ENCODE data around the gene OLR1. TPM values are rescaled to one million over a fixed set of nuclear protein-coding genes. Genes with fewer than 3 reads are reported as not detected.

The OLR1 gene
- total RNA-seq, 4 donors from 2014 or later = 2.7 TPM; not detected in 3

- no peak for TF ChIP-seq POLR2A (IDR thresholded peaks at IDR 0.05)
- TF ChIP-seq CTCF (IDR thresholded peaks at IDR 0.05) = no peak
- H3K9me3 ChIP-seq = no peaks in the 10 kb centered on the region
- DNase-seq = no peak
- WGBS, 2 donors = 71 to 75% methylated on average over 1 of the region's 1 CpG
- peaks cover 0 to 31% (median 9%) of the 10 kb centered on the region in 3 donors for H3K4me1 ChIP-seq
- H3K36me3 ChIP-seq = peaks cover 0 to 9% (median 0%) of the 10 kb centered on the region in 3 donors
- no peaks in the 10 kb centered on the region for H3K27me3 ChIP-seq
- H3K4me3 ChIP-seq = no peak overlapping the region
- H3K27ac ChIP-seq = no peak overlapping the region
- intact Hi-C loops (cut with DNase I) = no loop called here
These were observed 45.5 kb downstream of the OLR1 start for GRCh38 chr12:10126413-10126812.

- no peak for DNase-seq
- intact Hi-C loops (cut with DNase I) = no loop called here
- H3K9me3 ChIP-seq = no peaks in the 10 kb centered on the region
- TF ChIP-seq CTCF (IDR thresholded peaks at IDR 0.05) = no peak
- TF ChIP-seq POLR2A (IDR thresholded peaks at IDR 0.05) = no peak
- H3K27me3 ChIP-seq = no peaks in the 10 kb centered on the region
- H3K36me3 ChIP-seq = peaks cover 0 to 9% (median 0%) of the 10 kb centered on the region in 3 donors
- WGBS, 2 donors = 69% methylated on average over 2 to 4 of the region's 4 CpGs
- H3K27ac ChIP-seq = no peak overlapping the region
- no peaks in the 10 kb centered on the region for H3K4me1 ChIP-seq
- H3K4me3 ChIP-seq = no peak overlapping the region
These were observed 49.2 kb downstream of the OLR1 start for GRCh38 chr12:10122689-10123088.

DNA sequence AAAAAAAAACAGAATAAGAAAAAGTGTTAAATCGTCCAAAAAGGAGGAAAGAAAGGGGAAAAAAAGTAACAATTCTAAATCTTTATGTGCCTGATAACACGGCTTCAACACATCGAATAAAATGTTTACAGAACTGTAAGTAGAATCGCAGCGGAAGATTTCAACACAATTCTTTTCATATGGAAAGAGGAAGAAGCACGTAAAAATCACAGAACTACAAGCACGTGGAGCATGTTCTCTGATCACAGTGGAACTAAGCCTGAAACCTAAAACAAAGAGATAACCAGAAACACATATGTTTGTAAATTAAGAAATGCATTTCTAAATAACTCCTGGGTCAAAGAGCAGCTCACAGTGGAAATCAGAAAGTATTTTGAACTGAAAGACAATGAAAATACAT, 50.7 kb downstream of the OLR1 start:
- no peak overlapping the region for H3K4me3 ChIP-seq
- intact Hi-C loops (cut with DNase I) = no loop called here
- no peaks in the 10 kb centered on the region for H3K4me1 ChIP-seq
- H3K27me3 ChIP-seq = no peaks in the 10 kb centered on the region
- peak overlapping the region in 1 of 4 donors; percentile 9 for H3K27ac ChIP-seq
- peaks cover 0 to 9% (median 0%) of the 10 kb centered on the region in 3 donors for H3K36me3 ChIP-seq
- 74 to 76% methylated on average over 7 of the region's 7 CpGs for WGBS, 2 donors
- TF ChIP-seq POLR2A (IDR thresholded peaks at IDR 0.05) = no peak
- no peak for TF ChIP-seq CTCF (IDR thresholded peaks at IDR 0.05)
- no peak for DNase-seq
- no peaks in the 10 kb centered on the region for H3K9me3 ChIP-seq

DNA sequence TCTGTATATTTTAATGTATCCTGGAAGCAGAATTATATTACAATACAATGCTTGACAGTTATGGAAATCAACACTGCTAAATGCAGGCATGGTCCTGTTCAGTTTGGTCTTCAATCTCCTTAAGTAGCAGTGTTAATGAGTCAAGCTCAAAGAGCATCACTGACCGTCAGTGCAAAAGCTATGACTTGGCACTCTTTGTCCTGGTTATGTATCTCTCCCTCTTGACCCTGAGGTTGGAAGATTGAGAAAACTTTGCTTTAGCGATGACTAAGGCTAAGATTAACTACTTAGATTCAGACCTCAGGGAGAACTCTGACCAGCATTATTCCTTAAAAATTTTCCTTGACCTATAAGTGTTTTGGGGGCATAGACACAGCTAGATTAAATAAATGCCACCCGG, 52.9 kb downstream of the OLR1 start:
- WGBS, 2 donors = 65 to 92% methylated on average over 3 of the region's 3 CpGs
- H3K9me3 ChIP-seq = no peaks in the 10 kb centered on the region
- H3K4me1 ChIP-seq = no peaks in the 10 kb centered on the region
- H3K27ac ChIP-seq = no peak overlapping the region
- DNase-seq = no peak
- H3K36me3 ChIP-seq = peaks cover 0 to 9% (median 0%) of the 10 kb centered on the region in 3 donors
- no peak for TF ChIP-seq CTCF (IDR thresholded peaks at IDR 0.05)
- no peak overlapping the region for H3K4me3 ChIP-seq
- H3K27me3 ChIP-seq = no peaks in the 10 kb centered on the region
- intact Hi-C loops (cut with DNase I) = no loop called here

GRCh38 chr12:10115890-10116289, 56.0 kb downstream of the OLR1 start:
- H3K4me1 ChIP-seq = no peaks in the 10 kb centered on the region
- intact Hi-C loops (cut with DNase I) = no loop called here
- no peaks in the 10 kb centered on the region for H3K9me3 ChIP-seq
- no peak overlapping the region for H3K4me3 ChIP-seq
- DNase-seq = no peak
- 49 to 62% methylated on average over 7 of the region's 7 CpGs for WGBS, 2 donors
- no peaks in the 10 kb centered on the region for H3K36me3 ChIP-seq
- no peak overlapping the region for H3K27ac ChIP-seq
- H3K27me3 ChIP-seq = no peaks in the 10 kb centered on the region
- TF ChIP-seq POLR2A (IDR thresholded peaks at IDR 0.05) = no peak
- TF ChIP-seq CTCF (IDR thresholded peaks at IDR 0.05) = no peak

Measured in esophagus squamous epithelium (tissue), 5 donors.